Stimulated activated CD4-positive, alpha-beta T cell treated with anti-CD3 and anti-CD28 coated beads, TNF-alpha, amount 100 ng/mL, for 48 hours (primary cell): ENCODE measurements around the gene GPR162.

Experiments
- DNase-seq, 3 donors: peaks; one replicate each; pipeline ENCODE4 v3.0.0-alpha.2; 2020; ENCODE audit warnings: low read depth in 3 of 3

The GPR162 gene

GRCh38 chr12:6786416-6787094 is 35.1 kb upstream of the GPR162 start:
- no peak for DNase-seq

DNA sequence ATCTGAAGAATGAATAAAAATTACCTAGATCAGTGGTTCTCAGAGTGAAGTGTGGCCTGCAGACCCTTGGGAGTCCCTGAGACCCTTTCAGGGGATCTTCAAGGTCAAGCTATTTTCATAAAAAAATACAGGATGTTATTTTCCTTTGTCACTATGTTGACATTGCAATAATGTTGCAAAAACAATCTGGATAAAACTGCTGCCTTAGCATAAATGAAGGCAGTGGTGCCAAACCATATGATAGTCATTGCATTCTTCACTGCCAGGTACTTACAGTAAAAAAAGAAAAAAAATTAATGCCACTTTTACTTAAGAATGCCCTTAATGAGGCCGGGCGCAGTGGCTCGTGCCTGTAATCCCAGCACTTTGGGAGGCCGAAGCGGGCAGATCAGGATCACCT is 34.3 kb upstream of the GPR162 start:
- DNase-seq: no peak

- DNase-seq: peak; percentile 66 to 83 (median 79)
These were observed 32.4 kb upstream of the GPR162 start, which contains the start of gene CD4 for GRCh38 chr12:6788972-6789924. Gene CD4, plus strand, starts transcription at chr12:6789528. Its CDS starts 10,611 bp downstream, at chr12:6800139.

- DNase-seq: no peak
These were observed 31.0 kb upstream of the GPR162 start for GRCh38 chr12:6790496-6791150.

GRCh38 chr12:6791931-6792520 is 29.6 kb upstream of the GPR162 start:
- DNase-seq: no peak

GRCh38 chr12:6792522-6793201 is 29.0 kb upstream of the GPR162 start:
- no peak for DNase-seq

- DNase-seq: no peak
These were observed 26.5 kb upstream of the GPR162 start for GRCh38 chr12:6795088-6795487.

DNA sequence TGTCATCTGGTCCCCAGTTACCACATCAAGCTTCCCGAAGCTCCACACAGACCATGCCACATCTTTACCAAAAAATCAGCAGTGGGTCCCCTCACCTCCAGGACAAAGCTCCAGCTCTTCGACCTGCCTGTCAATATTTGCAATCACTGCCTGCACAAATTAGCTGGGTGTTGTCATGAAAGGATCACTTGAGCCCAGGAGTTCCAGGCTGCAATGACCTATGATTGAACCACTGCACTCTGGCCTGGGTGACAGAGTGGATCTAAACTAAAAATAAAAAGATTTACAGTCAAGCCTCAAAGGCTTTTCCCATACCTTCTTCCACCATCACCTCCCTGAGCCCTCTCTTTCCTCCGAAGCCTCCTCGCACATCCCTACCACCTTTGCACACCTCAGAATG is 25.0 kb upstream of the GPR162 start:
- DNase-seq: no peak

- DNase-seq: no peak
These were observed 22.5 kb upstream of the GPR162 start for GRCh38 chr12:6799147-6799546.

DNA sequence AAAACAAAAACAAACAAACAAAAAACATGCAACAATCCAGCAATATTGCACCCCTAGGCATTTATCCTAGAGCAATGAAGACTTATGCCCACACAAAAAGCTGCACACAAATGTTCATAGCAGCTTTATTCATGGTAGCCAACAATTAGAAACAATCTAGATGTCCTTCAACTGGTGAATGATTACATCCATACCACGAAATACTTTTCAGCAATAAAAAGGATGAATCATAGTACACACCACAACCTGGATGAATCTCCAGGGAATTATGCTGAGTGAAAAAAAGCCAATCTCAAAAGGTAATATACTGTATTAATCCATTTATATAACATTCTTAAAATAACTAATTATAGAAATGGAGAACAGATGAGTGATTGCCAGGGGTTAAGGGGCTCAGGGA is 14.5 kb upstream of the GPR162 start:
- DNase-seq: no peak

- no peak for DNase-seq
These were observed 12.6 kb upstream of the GPR162 start for GRCh38 chr12:6809056-6809455.

DNA sequence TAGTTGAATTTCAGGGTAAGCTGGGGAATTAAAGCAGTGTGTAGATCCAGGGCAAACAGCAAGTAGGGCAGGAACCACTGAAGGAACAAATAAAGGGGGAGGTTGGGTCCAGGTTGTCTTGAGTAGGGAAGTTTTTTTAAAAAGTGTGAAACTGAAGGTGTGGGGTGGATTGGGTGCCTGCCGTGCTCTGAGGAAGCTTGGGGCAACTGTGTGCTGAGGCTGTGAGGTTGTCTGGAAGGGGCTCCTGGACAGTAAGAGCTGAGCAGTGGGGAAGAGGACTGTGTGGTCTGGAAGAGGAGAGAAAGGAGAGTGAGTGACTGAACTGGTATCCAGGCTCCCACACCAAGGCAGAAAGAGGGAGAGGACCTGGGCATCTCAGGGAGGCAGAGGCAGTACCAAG is 10.9 kb upstream of the GPR162 start:
- no peak for DNase-seq

- no peak for DNase-seq
These were observed 8.3 kb upstream of the GPR162 start for GRCh38 chr12:6813363-6813762.

GRCh38 chr12:6816598-6816997 is 5.0 kb upstream of the GPR162 start:
- no peak for DNase-seq

DNA sequence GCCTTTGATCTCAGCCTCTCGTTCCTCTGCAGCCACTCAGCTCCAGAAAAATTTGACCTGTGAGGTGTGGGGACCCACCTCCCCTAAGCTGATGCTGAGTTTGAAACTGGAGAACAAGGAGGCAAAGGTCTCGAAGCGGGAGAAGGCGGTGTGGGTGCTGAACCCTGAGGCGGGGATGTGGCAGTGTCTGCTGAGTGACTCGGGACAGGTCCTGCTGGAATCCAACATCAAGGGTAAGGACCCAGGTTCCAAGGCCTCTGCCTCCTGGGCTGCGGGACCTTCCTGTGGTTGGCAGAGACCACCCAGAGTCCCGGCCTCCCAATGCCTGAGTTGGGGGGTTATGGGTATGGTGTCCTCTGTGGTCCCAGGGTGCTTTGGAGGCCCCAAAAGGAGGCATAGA is 4.5 kb upstream of the GPR162 start:
- DNase-seq: no peak

- no peak for DNase-seq
These were observed 3.9 kb upstream of the GPR162 start for GRCh38 chr12:6817662-6818157.

- DNase-seq: no peak
These were observed 3.4 kb upstream of the GPR162 start for GRCh38 chr12:6818222-6818621.

DNA sequence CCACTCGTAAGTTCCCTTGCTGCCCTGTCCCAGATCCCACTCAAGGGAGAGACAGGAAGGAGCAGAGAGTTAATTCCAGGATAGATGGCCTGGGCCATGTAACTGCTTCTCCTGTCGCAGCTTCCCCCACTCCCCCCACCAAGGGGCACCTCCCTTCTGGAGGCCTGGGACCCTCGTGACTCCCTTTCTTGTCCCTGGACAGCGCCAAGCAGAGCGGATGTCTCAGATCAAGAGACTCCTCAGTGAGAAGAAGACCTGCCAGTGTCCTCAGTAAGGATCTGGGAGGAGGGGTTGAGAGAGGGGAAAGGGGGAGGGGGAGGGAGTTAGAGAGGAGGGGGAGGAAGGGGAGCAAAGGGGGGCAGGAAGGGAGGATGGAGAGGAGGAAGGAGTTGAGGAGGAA is 3.0 kb upstream of the GPR162 start:
- DNase-seq: no peak

DNA sequence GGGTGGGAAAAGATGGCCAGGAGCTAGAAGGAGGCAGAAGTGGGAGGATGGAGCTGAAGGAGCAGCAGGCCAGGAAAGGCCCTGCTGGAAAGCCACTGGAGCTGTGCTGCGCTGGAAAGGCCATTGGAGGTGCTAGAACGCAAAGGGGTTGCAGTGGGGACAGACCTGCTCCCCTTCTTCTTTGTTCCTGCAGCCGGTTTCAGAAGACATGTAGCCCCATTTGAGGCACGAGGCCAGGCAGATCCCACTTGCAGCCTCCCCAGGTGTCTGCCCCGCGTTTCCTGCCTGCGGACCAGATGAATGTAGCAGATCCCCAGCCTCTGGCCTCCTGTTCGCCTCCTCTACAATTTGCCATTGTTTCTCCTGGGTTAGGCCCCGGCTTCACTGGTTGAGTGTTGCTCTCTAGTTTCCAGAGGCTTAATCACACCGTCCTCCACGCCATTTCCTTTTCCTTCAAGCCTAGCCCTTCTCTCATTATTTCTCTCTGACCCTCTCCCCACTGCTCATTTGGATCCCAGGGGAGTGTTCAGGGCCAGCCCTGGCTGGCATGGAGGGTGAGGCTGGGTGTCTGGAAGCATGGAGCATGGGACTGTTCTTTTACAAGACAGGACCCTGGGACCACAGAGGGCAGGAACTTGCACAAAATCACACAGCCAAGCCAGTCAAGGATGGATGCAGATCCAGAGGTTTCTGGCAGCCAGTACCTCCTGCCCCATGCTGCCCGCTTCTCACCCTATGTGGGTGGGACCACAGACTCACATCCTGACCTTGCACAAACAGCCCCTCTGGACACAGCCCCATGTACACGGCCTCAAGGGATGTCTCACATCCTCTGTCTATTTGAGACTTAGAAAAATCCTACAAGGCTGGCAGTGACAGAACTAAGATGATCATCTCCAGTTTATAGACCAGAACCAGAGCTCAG is 2.3 kb upstream of the GPR162 start:
- DNase-seq: no peak

DNA sequence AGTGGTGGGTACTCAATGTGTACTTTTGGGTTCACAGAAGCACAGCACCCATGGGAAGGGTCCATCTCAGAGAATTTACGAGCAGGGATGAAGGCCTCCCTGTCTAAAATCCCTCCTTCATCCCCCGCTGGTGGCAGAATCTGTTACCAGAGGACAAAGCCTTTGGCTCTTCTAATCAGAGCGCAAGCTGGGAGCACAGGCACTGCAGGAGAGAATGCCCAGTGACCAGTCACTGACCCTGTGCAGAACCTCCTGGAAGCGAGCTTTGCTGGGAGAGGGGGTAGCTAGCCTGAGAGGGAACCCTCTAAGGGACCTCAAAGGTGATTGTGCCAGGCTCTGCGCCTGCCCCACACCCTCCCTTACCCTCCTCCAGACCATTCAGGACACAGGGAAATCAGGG is 1.5 kb upstream of the GPR162 start:
- DNase-seq: no peak
